Skin of body (tissue), 2 donors: ENCODE measurements around the gene SNCB. TPM values are rescaled to one million over a fixed set of nuclear protein-coding genes. Genes with fewer than 3 reads are reported as not detected.

Source experiments
- DNase-seq: peaks from one replicate; lab custom pipeline; 2025; lab: John Stamatoyannopoulos, UW
- total RNA-seq: library from RNA; depleted of rRNA; stranded (reverse); fragments of >200 nt; gene quantifications from one replicate; pipeline ENCODE4 v1.2.3, GENCODE V29; 2014

SNCB gene
- total RNA-seq, 1 donor from 2014 or later = 0.39 TPM

DNA sequence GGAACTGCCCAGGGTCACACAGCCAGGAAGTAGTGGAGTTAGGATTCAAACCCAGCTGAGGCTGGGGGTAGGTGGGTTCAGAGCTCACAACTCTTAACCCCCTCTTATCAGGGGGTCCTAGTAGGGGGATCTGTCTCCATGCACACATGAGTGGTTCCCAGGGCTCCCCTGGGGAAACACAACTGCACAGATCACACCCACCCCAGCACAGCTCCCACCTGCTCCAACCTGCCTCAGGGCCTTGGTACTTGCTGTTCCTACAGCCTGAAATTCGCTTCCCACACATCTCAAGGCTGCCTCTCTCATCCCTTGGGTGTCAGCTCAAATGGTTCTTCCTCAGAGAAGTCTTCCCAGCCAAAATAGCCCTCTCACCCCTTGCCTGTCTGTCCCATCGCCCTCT lies 4.8 kb downstream of the SNCB start:
- no peak for DNase-seq

DNA sequence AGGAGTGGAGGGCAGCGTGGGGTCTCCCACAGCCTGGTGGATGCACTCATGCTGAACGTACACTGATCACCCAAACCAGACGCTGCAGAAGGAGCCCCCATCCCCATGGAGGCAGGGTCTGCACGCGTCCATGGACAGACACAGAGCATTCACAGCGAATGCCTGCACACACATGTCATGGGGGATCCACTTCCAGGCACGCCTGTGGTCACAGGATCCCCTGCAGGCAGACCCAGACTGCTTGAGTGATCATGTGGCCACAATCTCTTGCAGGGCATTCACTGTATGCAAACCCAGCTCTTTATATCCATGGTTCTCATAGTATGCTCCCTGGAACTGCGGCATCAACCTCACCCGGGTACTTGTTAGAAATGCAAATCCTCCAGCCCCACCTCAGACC lies 5.4 kb downstream of the SNCB start:
- no peak for DNase-seq

- no peak for DNase-seq
Measured at GRCh38 chr5:176624142-176624541, 6.2 kb downstream of the SNCB start.

DNA sequence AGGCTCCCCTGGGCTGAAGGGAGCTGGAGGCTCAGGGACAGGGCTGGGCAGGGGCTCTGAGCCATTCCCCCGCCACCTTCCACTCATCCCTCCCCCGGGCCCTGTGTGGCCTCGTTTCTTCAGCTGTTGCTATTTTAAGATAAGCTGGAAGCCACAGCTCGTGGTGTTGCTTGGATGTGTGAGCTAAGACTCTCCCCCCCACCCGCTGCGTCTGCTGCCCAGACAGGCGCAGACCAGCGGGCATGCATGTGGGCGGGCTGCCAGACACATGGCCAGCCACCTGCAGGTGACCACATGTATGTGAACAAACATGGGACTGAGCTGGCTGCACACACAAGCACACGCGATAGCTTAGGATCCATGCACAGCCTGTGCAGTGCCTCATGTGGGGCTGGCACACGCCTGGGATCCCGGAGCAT lies 8.7 kb downstream of the SNCB start:
- DNase-seq = no peak

DNA sequence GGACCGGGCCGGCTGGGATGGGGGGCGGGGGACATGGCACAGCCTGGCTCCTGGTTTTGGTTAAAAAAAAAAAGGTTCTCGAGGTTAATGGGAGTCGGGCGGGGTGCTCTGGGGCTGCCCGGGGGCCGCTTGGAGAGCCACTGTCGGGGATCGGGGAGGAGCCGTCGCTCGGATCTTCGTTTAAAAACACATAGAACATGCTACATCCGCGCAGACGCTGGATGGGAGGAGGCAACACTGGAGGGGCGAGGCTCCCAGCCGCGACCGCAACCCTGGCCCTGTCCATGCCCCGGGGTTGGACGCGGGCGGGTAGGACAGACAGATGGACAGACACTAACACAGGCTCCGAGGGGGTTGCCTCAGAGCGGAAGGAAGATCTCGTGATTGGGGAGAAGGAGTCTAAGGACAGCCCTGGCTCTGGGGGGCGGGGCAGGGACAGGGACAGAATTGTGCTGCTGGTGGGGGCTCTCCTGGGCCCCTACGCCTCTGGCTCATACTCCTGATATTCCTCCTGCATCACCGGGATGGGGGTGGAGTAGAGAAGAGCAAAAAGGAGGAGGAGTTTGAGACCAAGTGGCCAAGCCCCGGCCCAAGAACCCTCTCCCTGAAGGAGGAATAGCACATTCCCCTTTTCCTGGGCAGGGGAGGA lies 9.9 kb downstream of the SNCB start:
- no peak for DNase-seq

GRCh38 chr5:176619569-176620332 lies 10.6 kb downstream of the SNCB start:
- no peak for DNase-seq

- peak; percentile 5 for DNase-seq
Measured at GRCh38 chr5:176619203-176619568, 11.1 kb downstream of the SNCB start.

- no peak for DNase-seq
Measured at GRCh38 chr5:176618783-176619182, 11.6 kb downstream of the SNCB start.

- DNase-seq = no peak
Measured at GRCh38 chr5:176616511-176616910, 13.8 kb downstream of the SNCB start.

DNA sequence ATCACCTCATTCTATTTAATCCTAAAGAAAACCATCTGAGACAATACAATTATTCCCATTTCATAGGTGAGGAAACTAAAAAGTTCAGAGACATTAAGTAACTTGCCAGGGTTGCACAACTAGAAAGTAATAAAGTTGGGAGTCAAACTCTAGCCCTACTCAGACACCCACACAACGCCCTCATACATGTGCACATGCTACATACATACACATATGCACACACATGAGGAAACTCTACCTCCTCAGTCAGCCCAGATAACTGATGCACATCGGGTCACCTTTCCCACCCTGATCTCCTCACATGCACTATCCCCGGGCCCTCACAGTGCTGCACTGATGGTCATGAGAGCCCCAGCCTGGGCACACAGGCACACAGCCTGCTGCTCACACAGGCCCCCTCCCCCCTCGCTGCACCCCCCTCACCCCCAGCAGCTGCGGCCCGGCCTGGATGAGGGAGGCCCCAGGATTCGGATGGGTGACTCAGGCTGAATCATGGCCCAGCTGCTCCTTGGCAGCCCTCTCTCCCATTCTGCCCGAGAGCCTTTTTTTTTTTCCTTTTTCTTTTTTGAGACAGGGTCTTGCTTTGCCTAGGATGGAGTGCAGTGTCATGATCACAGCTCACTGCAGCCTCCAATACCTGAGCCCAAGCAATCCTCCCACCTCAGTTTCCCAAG lies 15.4 kb downstream of the SNCB start:
- DNase-seq = no peak

- no peak for DNase-seq
Measured at GRCh38 chr5:176612855-176613254, 17.5 kb downstream of the SNCB start.

DNA sequence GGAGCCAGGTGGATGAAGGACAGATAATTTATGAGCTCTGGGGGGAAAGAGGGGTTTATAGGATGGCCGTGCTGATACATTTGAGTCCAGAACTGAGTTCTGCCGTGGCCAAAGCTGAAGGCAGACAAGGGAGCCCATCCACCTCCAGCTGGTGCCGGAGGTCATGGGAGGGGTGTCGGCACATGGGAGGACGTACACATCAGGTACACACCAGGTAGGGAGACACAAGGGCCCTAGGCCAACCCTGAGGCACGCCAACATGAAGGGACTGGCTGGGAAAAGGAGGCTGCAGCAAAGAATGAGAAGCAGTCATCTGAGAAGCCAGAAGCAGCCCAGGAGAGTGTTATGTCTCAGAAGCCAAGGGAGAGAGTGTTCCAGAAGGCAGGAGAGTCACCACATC lies 18.3 kb downstream of the SNCB start:
- no peak for DNase-seq

GRCh38 chr5:176611435-176611834 lies 18.9 kb downstream of the SNCB start:
- peak; percentile 27 for DNase-seq

- DNase-seq = no peak
Measured at GRCh38 chr5:176610435-176610773, 19.9 kb downstream of the SNCB start.

GRCh38 chr5:176609724-176610434 lies 20.5 kb downstream of the SNCB start, which contains the start of gene GPRIN1:
TSS of gene GPRIN1 (minus strand) at chr5:176610156. CDS start at chr5:176599834, 10,322 bp downstream.
- no peak for DNase-seq

DNA sequence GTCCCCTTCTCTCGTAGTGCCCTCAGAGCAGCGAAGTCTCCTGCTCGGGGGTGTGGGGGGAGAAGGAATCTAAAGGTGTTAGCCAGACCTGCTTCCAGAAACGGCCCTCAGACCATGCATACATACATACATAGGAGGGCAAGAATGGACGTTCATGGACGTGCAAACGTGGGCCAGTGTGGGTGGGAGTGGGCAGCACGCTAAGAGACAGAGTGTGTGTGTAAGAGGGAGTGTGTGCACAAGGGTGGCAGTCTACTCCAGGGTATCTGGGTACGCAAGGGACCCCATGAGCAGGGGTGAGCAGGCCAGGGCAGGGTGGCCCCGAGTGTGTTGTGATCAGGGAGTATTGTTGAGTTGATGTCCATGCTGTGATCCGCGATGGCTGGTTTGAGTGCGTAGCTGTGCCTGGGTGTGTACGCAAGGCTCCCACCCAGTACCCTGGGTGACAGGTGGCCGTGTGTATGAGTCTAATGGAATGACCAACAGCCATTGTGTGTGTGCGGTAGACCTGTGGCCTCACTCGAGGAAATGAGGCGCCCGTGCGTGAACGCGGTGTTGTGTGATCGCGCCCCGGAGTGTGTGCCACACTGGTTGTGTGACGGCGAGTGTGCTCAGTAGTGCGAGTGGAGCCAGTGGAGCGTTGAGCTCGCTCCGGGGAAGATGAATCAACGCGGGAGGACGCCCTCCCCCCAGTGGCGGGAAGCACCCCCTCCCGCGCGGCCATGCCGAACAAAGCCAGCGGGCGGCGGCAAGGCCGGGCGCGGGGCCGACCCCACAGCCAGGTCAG lies 21.2 kb downstream of the SNCB start:
- no peak for DNase-seq

- DNase-seq = no peak
Measured at GRCh38 chr5:176608142-176608705, 22.1 kb downstream of the SNCB start.

- DNase-seq = no peak
Measured at GRCh38 chr5:176606875-176607274, 23.5 kb downstream of the SNCB start.

GRCh38 chr5:176606032-176606431 lies 24.3 kb downstream of the SNCB start:
- DNase-seq = no peak

DNA sequence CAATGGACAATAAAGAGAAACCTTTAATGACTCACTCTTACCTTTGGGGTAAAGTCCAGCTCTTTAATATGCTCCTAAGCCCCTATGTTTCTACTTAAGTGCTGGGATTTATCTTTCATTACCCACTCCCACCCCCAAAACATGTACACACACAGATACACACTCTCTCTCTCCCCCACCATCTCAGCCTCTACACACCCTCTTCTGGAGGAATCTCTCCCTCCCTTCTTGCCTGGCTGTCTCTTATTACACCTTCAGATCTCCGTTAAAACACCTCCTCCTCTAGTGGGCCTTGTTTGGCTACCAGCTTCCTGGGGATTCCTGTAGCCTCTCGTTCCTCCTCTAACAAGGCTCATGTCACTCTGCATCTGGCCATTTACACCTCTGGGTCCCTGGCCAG lies 27.2 kb downstream of the SNCB start:
- no peak for DNase-seq
